ENCODE results near the gene VEPH1.

Gene VEPH1

GRCh38 chr3:157280786-157281185, 222.4 kb downstream of the VEPH1 start:
- no peaks in the 10 kb centered on the region for H3K27me3 ChIP-seq
- H3K27ac ChIP-seq, result no peak overlapping the region
- H3K9me3 ChIP-seq, result no peaks in the 10 kb centered on the region
- TF ChIP-seq CTCF (IDR thresholded peaks at IDR 0.05), result no peak
- H3K4me1 ChIP-seq (ENCODE audit: control insufficient read depth in 1 of 2, insufficient read depth in 1 of 2, low read depth in 1 of 2, low read length in 1 of 2), result no peaks in the 10 kb centered on the region
- no peaks in the 10 kb centered on the region for H3K36me3 ChIP-seq
- no peak overlapping the region for H3K4me3 ChIP-seq (ENCODE audit: low read depth in 1 of 2, low read length in 1 of 2)

GRCh38 chr3:157280354-157280753, 222.9 kb downstream of the VEPH1 start:
- H3K27ac ChIP-seq, result no peak overlapping the region
- no peaks in the 10 kb centered on the region for H3K9me3 ChIP-seq
- no peak overlapping the region for H3K4me3 ChIP-seq (ENCODE audit: low read depth in 1 of 2, low read length in 1 of 2)
- no peaks in the 10 kb centered on the region for H3K27me3 ChIP-seq
- no peak for TF ChIP-seq CTCF (IDR thresholded peaks at IDR 0.05)
- H3K36me3 ChIP-seq, result no peaks in the 10 kb centered on the region
- no peaks in the 10 kb centered on the region for H3K4me1 ChIP-seq (ENCODE audit: control insufficient read depth in 1 of 2, insufficient read depth in 1 of 2, low read depth in 1 of 2, low read length in 1 of 2)

- no peak overlapping the region for H3K4me3 ChIP-seq (ENCODE audit: low read depth in 1 of 2, low read length in 1 of 2)
- no peaks in the 10 kb centered on the region for H3K9me3 ChIP-seq
- no peak for TF ChIP-seq CTCF (IDR thresholded peaks at IDR 0.05)
- H3K36me3 ChIP-seq, result no peaks in the 10 kb centered on the region
- H3K27me3 ChIP-seq, result no peaks in the 10 kb centered on the region
- H3K4me1 ChIP-seq (ENCODE audit: control insufficient read depth in 1 of 2, insufficient read depth in 1 of 2, low read depth in 1 of 2, low read length in 1 of 2), result no peaks in the 10 kb centered on the region
- H3K27ac ChIP-seq, result no peak overlapping the region
Observed at GRCh38 chr3:157279237-157279636, 224.0 kb downstream of the VEPH1 start.

GRCh38 chr3:157276801-157277200, 226.4 kb downstream of the VEPH1 start:
- H3K36me3 ChIP-seq, result no peaks in the 10 kb centered on the region
- no peak for TF ChIP-seq CTCF (IDR thresholded peaks at IDR 0.05)
- no peak overlapping the region for H3K27ac ChIP-seq
- no peak overlapping the region for H3K4me3 ChIP-seq (ENCODE audit: low read depth in 1 of 2, low read length in 1 of 2)
- no peaks in the 10 kb centered on the region for H3K9me3 ChIP-seq
- H3K4me1 ChIP-seq (ENCODE audit: control insufficient read depth in 1 of 2, insufficient read depth in 1 of 2, low read depth in 1 of 2, low read length in 1 of 2), result no peaks in the 10 kb centered on the region
- H3K27me3 ChIP-seq, result no peaks in the 10 kb centered on the region

GRCh38 chr3:157275832-157276231, 227.4 kb downstream of the VEPH1 start:
- H3K4me1 ChIP-seq (ENCODE audit: control insufficient read depth in 1 of 2, insufficient read depth in 1 of 2, low read depth in 1 of 2, low read length in 1 of 2), result no peaks in the 10 kb centered on the region
- no peaks in the 10 kb centered on the region for H3K36me3 ChIP-seq
- H3K9me3 ChIP-seq, result no peaks in the 10 kb centered on the region
- no peaks in the 10 kb centered on the region for H3K27me3 ChIP-seq
- TF ChIP-seq CTCF (IDR thresholded peaks at IDR 0.05), result no peak
- H3K27ac ChIP-seq, result no peak overlapping the region
- H3K4me3 ChIP-seq (ENCODE audit: low read depth in 1 of 2, low read length in 1 of 2), result no peak overlapping the region

- Histone ChIP-seq H3K36me3 (no peaks in the 10 kb centered on the region), H3K27ac (no peak overlapping the region), H3K9me3 (no peaks in the 10 kb centered on the region), H3K4me3 (ENCODE audit: low read depth in 1 of 2, low read length in 1 of 2) (no peak overlapping the region), H3K27me3 (no peaks in the 10 kb centered on the region), H3K4me1 (ENCODE audit: control insufficient read depth in 1 of 2, insufficient read depth in 1 of 2, low read depth in 1 of 2, low read length in 1 of 2) (no peaks in the 10 kb centered on the region)
- TF ChIP-seq CTCF (IDR thresholded peaks at IDR 0.05), result no peak
Observed at GRCh38 chr3:157274644-157275137, 228.5 kb downstream of the VEPH1 start.

All from neutrophil (primary cell).